ENCODE results near the gene PDAP1. TPM values are rescaled to one million over a fixed set of nuclear protein-coding genes. Genes with fewer than 3 reads are reported as not detected.

Gene PDAP1
- polyA plus RNA-seq, 1 experiment, result 62.0 TPM

DNA sequence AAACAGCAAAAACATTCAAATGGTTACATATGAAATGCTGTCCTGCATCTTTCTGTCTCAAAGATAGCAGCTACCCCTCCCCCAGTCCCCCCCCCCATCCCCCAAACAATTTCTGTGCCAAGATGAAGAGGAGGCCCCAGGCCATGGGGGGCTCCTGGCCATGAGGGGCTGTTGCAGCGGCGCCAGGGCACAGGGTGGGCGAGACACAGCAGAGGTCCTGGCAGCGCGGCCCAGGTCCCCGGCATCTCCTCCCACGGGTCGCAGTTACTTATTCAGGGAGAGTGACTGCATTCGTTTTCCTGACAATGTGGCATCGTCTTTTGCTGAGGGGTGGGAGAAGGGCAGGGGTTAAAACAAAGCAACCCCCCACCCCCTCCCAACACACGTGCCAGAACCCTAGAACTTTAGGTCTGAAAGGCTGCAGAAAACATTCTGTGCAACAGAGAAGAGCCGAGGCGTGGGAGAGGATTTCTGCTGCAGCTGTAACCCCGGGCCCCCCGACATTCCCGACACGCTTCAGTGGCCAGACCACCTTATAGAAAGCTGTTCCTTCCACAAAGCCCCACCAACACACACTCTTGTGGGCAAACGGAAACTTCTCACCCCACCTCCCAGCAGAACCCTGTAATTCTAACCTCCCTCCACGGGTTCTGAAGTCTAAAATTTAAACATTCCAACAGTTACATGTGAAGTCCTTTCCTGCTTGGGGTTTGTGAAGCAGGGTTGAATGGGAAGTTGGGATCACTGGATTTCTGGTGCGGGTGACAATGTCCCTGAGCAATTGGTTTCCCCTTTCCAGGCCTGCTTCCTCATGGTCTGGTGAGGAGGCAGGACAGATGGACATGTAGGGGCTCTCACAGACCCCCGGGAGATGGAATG, 11.7 kb downstream of the PDAP1 start:
- Histone ChIP-seq H3K4me3 (ENCODE audit: low read depth, low read length) (no peak overlapping the region), H3K36me3 (ENCODE audit: control insufficient read depth, insufficient read depth, low read length) (peaks cover 47% of the 10 kb centered on the region), H3K27me3 (ENCODE audit: control insufficient read depth, insufficient read depth, low read length) (no peaks in the 10 kb centered on the region)
- ChIA-PET CTCF (no interaction called here), POLR2A (no interaction called here)
- DNase-seq (ENCODE audit: low read depth), result no peak
- TF ChIP-seq, protein P1, sequence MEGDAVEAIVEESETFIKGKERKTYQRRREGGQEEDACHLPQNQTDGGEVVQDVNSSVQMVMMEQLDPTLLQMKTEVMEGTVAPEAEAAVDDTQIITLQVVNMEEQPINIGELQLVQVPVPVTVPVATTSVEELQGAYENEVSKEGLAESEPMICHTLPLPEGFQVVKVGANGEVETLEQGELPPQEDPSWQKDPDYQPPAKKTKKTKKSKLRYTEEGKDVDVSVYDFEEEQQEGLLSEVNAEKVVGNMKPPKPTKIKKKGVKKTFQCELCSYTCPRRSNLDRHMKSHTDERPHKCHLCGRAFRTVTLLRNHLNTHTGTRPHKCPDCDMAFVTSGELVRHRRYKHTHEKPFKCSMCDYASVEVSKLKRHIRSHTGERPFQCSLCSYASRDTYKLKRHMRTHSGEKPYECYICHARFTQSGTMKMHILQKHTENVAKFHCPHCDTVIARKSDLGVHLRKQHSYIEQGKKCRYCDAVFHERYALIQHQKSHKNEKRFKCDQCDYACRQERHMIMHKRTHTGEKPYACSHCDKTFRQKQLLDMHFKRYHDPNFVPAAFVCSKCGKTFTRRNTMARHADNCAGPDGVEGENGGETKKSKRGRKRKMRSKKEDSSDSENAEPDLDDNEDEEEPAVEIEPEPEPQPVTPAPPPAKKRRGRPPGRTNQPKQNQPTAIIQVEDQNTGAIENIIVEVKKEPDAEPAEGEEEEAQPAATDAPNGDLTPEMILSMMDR (IDR thresholded peaks at IDR 0.05; ENCODE audit: insufficient read depth, low read depth, low read length), result no peak

DNA sequence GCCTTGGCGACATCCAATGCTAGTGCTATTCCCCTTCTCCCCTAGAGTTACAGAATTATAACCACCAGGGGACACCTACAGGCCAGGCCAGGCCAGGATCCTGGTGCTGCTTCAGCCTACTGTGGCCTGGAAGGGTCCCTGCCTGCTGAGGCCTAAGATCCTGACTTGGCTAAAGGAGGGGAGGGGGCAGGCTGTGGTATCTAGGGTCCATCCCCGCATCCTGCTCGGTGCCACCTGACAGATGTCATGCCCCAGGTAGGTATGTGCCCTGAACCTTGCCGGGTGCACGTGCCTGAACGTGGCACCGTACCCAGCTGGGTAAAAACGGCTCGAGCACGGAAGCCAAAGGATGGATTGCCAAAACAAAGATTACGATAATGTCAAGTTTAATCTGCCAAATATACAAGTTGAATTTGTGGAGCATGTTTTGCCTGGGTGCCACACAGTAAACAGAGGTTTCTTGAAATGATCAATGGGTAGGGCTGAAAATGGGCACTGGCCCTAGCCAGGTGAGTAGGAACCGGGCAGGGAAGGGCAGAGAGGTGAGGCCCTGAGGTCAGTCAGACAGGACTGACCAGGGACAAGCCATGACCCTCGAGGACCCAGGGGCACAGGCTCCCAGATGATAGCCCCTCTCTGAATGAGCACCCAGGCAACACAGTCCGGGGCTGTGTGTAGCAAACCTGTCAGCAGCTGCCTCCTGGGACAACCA, 12.6 kb downstream of the PDAP1 start:
- DNase-seq (ENCODE audit: low read depth), result no peak
- peaks cover 51% of the 10 kb centered on the region for H3K36me3 ChIP-seq (ENCODE audit: control insufficient read depth, insufficient read depth, low read length)
- TF ChIP-seq, protein P1 (IDR thresholded peaks at IDR 0.05; ENCODE audit: insufficient read depth, low read depth, low read length), result peak; percentile 16; the same call in 1 of the 2 replicates
- no peak overlapping the region for H3K4me3 ChIP-seq (ENCODE audit: low read depth, low read length)
- ChIA-PET POLR2A (no interaction called here), CTCF (no interaction called here)
- H3K27me3 ChIP-seq (ENCODE audit: control insufficient read depth, insufficient read depth, low read length), result no peaks in the 10 kb centered on the region

DNA sequence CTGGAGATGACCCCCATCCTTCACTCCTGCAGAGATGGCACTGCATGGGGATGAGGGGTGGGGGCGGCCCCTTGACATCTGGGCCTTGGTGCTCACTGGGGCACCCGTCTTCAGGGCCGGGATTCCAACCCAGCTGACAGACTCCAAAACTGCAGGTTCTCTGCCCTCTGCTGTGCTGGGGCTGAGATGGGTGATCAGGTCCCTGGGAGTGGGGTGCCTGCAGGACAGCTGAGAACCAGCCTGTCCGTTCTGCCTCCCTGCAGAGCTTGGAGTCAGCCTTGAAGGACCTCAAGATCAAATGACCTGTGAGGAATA, 14.3 kb downstream of the PDAP1 start:
- Histone ChIP-seq H3K36me3 (ENCODE audit: control insufficient read depth, insufficient read depth, low read length) (peaks cover 43% of the 10 kb centered on the region), H3K27me3 (ENCODE audit: control insufficient read depth, insufficient read depth, low read length) (no peaks in the 10 kb centered on the region), H3K4me3 (ENCODE audit: low read depth, low read length) (no peak overlapping the region)
- no peak for DNase-seq (ENCODE audit: low read depth)
- ChIA-PET CTCF (interaction anchor here (1.5 kb wide), 1 partner anchor 22 kb away, joined by 4 read pairs; no protein-coding TSS in a partner anchor), POLR2A (no interaction called here)
- TF ChIP-seq, protein P1 (IDR thresholded peaks at IDR 0.05; ENCODE audit: insufficient read depth, low read depth, low read length), result no peak

DNA sequence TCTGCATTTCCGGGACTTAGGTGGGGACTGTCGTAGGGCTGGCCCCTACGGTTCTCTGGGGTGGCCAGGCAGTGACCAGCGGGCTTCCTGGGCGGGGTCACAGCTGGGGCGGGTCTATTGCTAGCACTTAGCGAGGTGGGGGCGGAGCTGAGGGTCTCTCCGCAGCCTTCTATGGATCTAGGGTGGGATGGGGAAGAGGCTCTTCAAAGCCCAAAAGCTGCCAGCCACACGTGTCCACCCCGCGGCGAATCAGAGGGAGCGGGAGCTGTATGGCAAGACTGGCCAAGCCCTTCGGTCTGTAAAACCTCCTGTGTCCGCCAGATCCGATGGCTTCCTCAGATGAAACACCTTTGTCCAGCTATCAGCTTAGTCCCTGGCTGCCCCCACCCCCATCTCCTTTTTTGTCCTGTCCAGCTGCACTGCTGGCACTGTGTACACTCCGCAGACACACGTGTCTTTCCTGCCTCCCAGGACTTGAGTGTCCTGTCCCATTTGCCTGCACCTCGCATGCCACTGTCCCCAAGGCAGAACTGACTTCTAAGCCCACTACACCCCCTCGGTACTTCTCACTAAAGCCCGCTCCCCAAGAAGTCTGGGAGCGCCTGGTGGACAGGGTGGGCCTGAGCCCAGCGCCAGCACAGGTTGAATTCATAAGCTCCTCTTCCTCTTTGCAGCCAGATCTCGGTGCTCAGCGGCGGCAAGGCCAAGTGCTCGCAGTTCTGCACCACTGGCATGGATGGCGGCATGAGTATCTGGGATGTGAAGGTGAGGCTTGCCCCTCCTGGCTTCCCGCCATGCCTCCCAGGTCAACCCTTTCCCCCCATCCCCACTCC, 14.8 kb downstream of the PDAP1 start:
- no peaks in the 10 kb centered on the region for H3K27me3 ChIP-seq (ENCODE audit: control insufficient read depth, insufficient read depth, low read length)
- TF ChIP-seq, protein P1 (IDR thresholded peaks at IDR 0.05; ENCODE audit: insufficient read depth, low read depth, low read length), result no peak
- no peak for DNase-seq (ENCODE audit: low read depth)
- ChIA-PET POLR2A (interaction anchor here (0.6 kb wide), 1 partner anchor 12 kb away, joined by 4 read pairs; no protein-coding TSS in a partner anchor), CTCF (interaction anchor here (1.2 to 2.2 kb wide), 4 partner anchors 10 to 22 kb away, joined by 3 to 7 read pairs (median 4); no protein-coding TSS in a partner anchor)
- H3K36me3 ChIP-seq (ENCODE audit: control insufficient read depth, insufficient read depth, low read length), result peaks cover 41% of the 10 kb centered on the region
- no peak overlapping the region for H3K4me3 ChIP-seq (ENCODE audit: low read depth, low read length)
